Measurements from ENCODE around the gene HSPBAP1. TPM values are rescaled to one million over a fixed set of nuclear protein-coding genes. Genes with fewer than 3 reads are reported as not detected.

The HSPBAP1 gene
- total RNA-seq, 1 donor from 2014 or later, result 18.6 TPM

- H3K27ac Mint-ChIP-seq (ENCODE audit: unreplicated experiment), result no peak overlapping the region
- no peak for TF ChIP-seq CTCF (IDR thresholded peaks at IDR 0.05; ENCODE audit: partially characterized antibody, unreplicated experiment)
- H3K9me3 Mint-ChIP-seq (ENCODE audit: unreplicated experiment), result no peaks in the 10 kb centered on the region
- no peaks in the 10 kb centered on the region for H3K36me3 Mint-ChIP-seq (ENCODE audit: unreplicated experiment)
- H3K27me3 Mint-ChIP-seq (ENCODE audit: unreplicated experiment), result no peaks in the 10 kb centered on the region
- DNase-seq, result no peak
- no peak overlapping the region for H3K4me3 Mint-ChIP-seq (ENCODE audit: unreplicated experiment)
- no peaks in the 10 kb centered on the region for H3K4me1 Mint-ChIP-seq (ENCODE audit: low read depth, unreplicated experiment)
Observed at GRCh38 chr3:122767540-122768372, 25.9 kb downstream of the HSPBAP1 start.

GRCh38 chr3:122766430-122766829 lies 27.2 kb downstream of the HSPBAP1 start:
- DNase-seq, result no peak
- Mint-ChIP-seq H3K27me3 (ENCODE audit: unreplicated experiment) (no peaks in the 10 kb centered on the region), H3K36me3 (ENCODE audit: unreplicated experiment) (no peaks in the 10 kb centered on the region), H3K27ac (ENCODE audit: unreplicated experiment) (no peak overlapping the region), H3K4me3 (ENCODE audit: unreplicated experiment) (no peak overlapping the region), H3K4me1 (ENCODE audit: low read depth, unreplicated experiment) (no peaks in the 10 kb centered on the region), H3K9me3 (ENCODE audit: unreplicated experiment) (no peaks in the 10 kb centered on the region)
- no peak for TF ChIP-seq CTCF (IDR thresholded peaks at IDR 0.05; ENCODE audit: partially characterized antibody, unreplicated experiment)

- no peak for DNase-seq
- H3K36me3 Mint-ChIP-seq (ENCODE audit: unreplicated experiment), result peaks cover 4% of the 10 kb centered on the region
- no peaks in the 10 kb centered on the region for H3K4me1 Mint-ChIP-seq (ENCODE audit: low read depth, unreplicated experiment)
- H3K4me3 Mint-ChIP-seq (ENCODE audit: unreplicated experiment), result no peak overlapping the region
- H3K9me3 Mint-ChIP-seq (ENCODE audit: unreplicated experiment), result no peaks in the 10 kb centered on the region
- H3K27me3 Mint-ChIP-seq (ENCODE audit: unreplicated experiment), result no peaks in the 10 kb centered on the region
- no peak for TF ChIP-seq CTCF (IDR thresholded peaks at IDR 0.05; ENCODE audit: partially characterized antibody, unreplicated experiment)
- no peak overlapping the region for H3K27ac Mint-ChIP-seq (ENCODE audit: unreplicated experiment)
Observed at GRCh38 chr3:122760453-122761271, 33.0 kb downstream of the HSPBAP1 start.

GRCh38 chr3:122758877-122759560 lies 34.6 kb downstream of the HSPBAP1 start:
- no peak for TF ChIP-seq CTCF (IDR thresholded peaks at IDR 0.05; ENCODE audit: partially characterized antibody, unreplicated experiment)
- Mint-ChIP-seq H3K27me3 (ENCODE audit: unreplicated experiment) (no peaks in the 10 kb centered on the region), H3K27ac (ENCODE audit: unreplicated experiment) (no peak overlapping the region), H3K36me3 (ENCODE audit: unreplicated experiment) (peaks cover 4% of the 10 kb centered on the region), H3K4me1 (ENCODE audit: low read depth, unreplicated experiment) (no peaks in the 10 kb centered on the region), H3K9me3 (ENCODE audit: unreplicated experiment) (no peaks in the 10 kb centered on the region), H3K4me3 (ENCODE audit: unreplicated experiment) (no peak overlapping the region)
- no peak for DNase-seq
